Activated T-helper 1 cell treated with anti-CD3 and anti-CD28 coated beads, Interleukin-12 subunit alpha, Interleukin-12 subunit beta, Interleukin-2, Interleukin-4 antibody, amounts not matched to agents 30 ng/mL and 10 ng/mL and 1 ng/mL, durations not matched to agents 14 hours and 24 hours and 36 hours (primary cell): ENCODE results near the gene GNAZ. TPM values are rescaled to one million over a fixed set of nuclear protein-coding genes. Genes with fewer than 3 reads are reported as not detected.

Source experiments
- DNase-seq: peaks from one replicate; pipeline ENCODE4 v3.0.0; 2021; ENCODE audit warnings: low spot score
- H3K27ac Mint-ChIP-seq: one replicate; pipeline ENCODE4 v1.8.0; 2021; ENCODE audit warnings: mild to moderate bottlenecking, mixed read lengths
- H3K27me3 Mint-ChIP-seq: one replicate; pipeline ENCODE4 v1.8.0; 2022; ENCODE audit warnings: mild to moderate bottlenecking, moderate library complexity, mixed read lengths; ENCODE audit not compliant: insufficient read depth
- H3K36me3 Mint-ChIP-seq: one replicate; pipeline ENCODE4 v1.8.0; 2021; ENCODE audit warnings: low read depth, mixed read lengths
- H3K4me1 Mint-ChIP-seq: one replicate; pipeline ENCODE4 v1.8.0; 2021; ENCODE audit warnings: low read depth, mixed read lengths
- H3K4me3 Mint-ChIP-seq: one replicate; pipeline ENCODE4 v1.8.0; 2021; ENCODE audit warnings: mild to moderate bottlenecking, moderate library complexity, mixed read lengths
- H3K9me3 Mint-ChIP-seq: one replicate; pipeline ENCODE4 v1.8.0; 2021; ENCODE audit warnings: mixed read lengths
- intact Hi-C: fragments of 100-400 bp; cut with micrococcal nuclease; formaldehyde crosslinking; loops from one replicate; pipeline ENCODE4 v1.15.1; 2024
- total RNA-seq: library from RNA; stranded (reverse); gene quantifications from 2 replicates; pipeline ENCODE4 v1.2.3, GENCODE V29; 2022

The GNAZ gene
- total RNA-seq, 1 donor from 2014 or later, result 0.75 TPM

DNA sequence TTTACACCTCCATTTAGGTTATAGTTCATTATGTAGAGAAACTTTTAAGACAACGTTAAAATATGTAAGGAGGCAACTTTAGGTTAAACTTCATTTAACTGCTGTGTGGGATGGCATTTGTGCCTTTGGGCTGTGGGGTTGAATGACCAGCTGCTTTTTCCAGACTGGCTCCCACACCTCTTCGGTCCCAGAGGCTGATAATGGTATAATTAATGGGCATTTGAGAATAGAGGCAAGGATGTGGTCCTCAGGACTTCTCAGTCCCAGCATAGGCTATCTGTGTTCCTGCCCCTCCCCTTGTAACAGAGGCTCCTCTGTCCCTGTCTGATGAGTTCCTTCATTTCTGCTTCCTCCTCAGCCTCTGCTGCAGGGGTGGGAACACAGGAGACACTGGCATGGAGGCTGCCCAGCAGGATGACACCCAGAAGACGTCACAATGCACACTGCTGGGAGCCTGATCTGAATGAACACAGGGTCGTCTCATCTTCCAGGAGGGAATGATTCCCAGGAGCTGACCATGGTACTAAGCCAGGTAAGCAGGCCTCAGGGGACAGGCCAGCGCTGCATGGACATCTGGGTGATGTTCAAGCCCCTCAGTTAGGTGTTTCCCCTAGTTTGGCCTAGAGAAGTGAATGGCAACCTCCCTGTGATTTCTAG lies 17.1 kb upstream of the GNAZ start:
- intact Hi-C loops, result no loop called here
- H3K27me3 Mint-ChIP-seq, result peaks cover 22% of the 10 kb centered on the region
- no peak for DNase-seq

DNA sequence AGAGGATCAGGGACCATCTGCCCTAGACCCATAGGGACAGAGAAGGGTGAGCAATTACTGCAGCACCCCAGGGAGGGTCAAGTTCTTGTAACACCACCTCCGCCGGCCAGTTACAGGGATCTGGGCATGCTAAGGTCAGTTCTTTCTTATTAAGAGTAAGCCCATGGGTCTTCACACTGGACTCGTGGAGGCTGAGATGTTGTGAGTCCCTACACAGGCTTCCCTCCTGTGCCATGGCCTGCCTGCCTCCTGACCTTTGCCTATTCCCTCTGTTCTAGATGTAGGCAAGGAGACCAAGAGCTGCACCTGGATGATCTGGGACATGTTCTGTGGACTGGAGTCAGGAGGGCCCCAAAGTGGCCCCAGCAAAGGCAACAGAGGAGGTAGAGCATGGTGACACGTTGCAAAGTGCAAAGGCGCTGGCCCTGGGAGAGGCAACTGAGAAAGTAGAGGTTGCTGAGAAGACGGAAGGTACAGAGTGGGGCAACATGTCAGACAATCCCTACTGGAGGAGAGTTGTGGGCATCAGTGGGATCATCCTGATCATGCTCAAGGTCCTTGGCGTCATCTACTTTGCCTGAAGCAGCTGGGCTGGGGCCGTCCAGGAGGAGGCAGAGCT lies 16.3 kb upstream of the GNAZ start:
- peaks cover 22% of the 10 kb centered on the region for H3K27me3 Mint-ChIP-seq
- no peak for DNase-seq
- H3K36me3 Mint-ChIP-seq, result no peaks in the 10 kb centered on the region
- H3K27ac Mint-ChIP-seq, result no peak overlapping the region
- peaks cover 11% of the 10 kb centered on the region for H3K9me3 Mint-ChIP-seq
- intact Hi-C loops, result no loop called here
- no peak overlapping the region for H3K4me3 Mint-ChIP-seq
- no peaks in the 10 kb centered on the region for H3K4me1 Mint-ChIP-seq

More for the DNA sequence above, 17.1 kb upstream of the GNAZ start:
- no peaks in the 10 kb centered on the region for H3K4me1 Mint-ChIP-seq
- H3K4me3 Mint-ChIP-seq, result no peak overlapping the region
- H3K9me3 Mint-ChIP-seq, result peaks cover 11% of the 10 kb centered on the region
- H3K27ac Mint-ChIP-seq, result no peak overlapping the region
- no peaks in the 10 kb centered on the region for H3K36me3 Mint-ChIP-seq

DNA sequence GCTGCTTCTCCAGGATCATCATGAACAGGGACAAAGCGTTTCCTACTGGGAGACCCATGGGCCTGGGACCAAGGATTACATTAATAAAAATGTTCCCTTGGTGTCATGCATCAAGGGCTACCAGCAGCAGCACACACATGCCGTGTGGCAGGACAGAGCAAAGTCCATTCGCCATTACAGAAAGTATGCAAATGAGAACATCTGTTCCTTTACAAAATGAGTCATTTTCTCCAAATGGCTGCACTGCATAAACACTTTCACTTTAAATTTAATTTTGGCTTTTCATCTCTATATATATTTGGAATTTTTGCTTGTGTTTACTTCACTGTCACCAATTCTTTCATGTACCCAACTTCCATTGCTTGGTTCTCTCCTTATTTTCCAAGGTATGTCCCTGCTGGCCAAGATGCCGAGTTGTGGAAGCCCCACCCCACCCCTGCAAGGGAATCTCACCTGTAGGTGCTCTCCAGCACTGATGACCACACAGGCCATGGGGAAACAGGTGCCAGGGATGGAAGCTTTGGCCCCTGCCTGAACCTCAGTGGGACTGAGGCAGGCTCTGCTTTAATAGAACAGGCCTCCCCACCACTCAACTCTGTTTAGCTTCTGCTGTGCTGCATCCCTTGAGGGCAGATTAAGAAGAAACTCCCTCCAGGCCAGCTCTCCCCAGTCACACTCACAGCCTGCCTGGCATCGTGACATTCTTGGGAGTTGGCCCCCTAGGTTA lies 15.6 kb upstream of the GNAZ start:
- intact Hi-C loops, result no loop called here
- H3K4me1 Mint-ChIP-seq, result no peaks in the 10 kb centered on the region
- H3K9me3 Mint-ChIP-seq, result peaks cover 11% of the 10 kb centered on the region

DNA sequence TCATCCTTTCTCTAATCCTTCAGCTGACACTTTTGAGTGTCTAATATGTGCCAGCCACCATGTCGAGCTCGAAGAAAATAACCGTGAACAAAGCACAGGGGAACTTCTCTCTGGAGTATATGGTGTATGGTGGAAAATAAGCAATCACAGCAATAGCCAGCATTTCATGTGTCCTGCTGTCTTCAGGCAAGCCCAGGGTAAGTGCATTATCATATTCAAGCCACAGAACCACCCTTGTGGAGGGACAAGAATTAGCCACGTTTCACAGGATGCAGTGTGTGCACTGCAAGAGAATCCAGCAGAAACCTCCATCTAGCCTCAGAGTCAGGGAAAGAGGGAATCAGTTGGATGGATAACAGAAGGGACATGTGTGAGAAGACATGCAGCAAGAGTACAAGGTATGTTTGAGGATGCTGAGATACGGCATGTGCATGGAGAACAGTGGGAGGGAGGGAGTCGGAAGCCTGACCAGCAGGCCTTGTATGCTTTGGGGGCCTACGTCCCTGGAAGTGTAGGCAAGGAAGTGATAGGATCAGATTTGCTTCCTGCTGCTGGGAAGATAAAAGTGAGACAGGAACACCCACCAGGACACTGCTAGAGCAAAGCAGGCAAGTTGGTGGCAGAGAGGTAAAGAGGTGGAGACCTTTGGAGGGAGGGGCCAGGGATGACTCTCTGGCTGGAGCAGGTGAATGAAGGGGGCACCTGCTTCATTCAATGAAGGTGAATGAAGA lies 14.7 kb upstream of the GNAZ start:
- peaks cover 19% of the 10 kb centered on the region for H3K27me3 Mint-ChIP-seq
- H3K36me3 Mint-ChIP-seq, result no peaks in the 10 kb centered on the region
- no peaks in the 10 kb centered on the region for H3K4me1 Mint-ChIP-seq
- H3K27ac Mint-ChIP-seq, result no peak overlapping the region
- H3K4me3 Mint-ChIP-seq, result no peak overlapping the region
- intact Hi-C loops, result no loop called here
- peaks cover 11% of the 10 kb centered on the region for H3K9me3 Mint-ChIP-seq
- DNase-seq, result no peak

More for the DNA sequence above, 15.6 kb upstream of the GNAZ start:
- H3K27me3 Mint-ChIP-seq, result peaks cover 22% of the 10 kb centered on the region
- no peak for DNase-seq
- H3K36me3 Mint-ChIP-seq, result no peaks in the 10 kb centered on the region
- no peak overlapping the region for H3K4me3 Mint-ChIP-seq
- H3K27ac Mint-ChIP-seq, result no peak overlapping the region

DNA sequence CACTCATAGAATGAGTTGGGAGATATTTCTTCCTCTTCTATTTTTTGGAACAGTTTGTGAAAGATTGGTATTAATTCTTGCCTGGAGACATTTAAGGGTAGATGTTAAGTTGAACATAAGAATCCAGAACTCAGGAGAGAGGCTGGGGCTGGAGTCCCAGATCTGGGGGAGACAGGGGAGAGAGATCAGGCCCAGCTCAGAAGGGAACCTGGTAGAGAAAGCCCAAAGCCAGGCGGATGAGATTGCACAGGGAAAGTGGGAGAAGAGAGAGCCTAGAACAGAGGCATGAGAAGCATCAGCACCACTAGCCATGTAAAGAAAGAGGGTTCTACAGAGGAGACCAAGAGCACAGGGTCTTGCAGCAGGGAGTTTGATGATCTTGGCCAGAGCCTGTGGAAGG lies 13.0 kb upstream of the GNAZ start:
- Mint-ChIP-seq H3K27ac (no peak overlapping the region), H3K4me1 (no peaks in the 10 kb centered on the region), H3K4me3 (no peak overlapping the region), H3K27me3 (peaks cover 7% of the 10 kb centered on the region), H3K9me3 (peaks cover 11% of the 10 kb centered on the region), H3K36me3 (no peaks in the 10 kb centered on the region)
- no peak for DNase-seq
- intact Hi-C loops, result no loop called here

- Mint-ChIP-seq H3K27me3 (peaks cover 6% of the 10 kb centered on the region), H3K27ac (no peak overlapping the region), H3K9me3 (peaks cover 11% of the 10 kb centered on the region), H3K4me3 (no peak overlapping the region), H3K4me1 (no peaks in the 10 kb centered on the region), H3K36me3 (no peaks in the 10 kb centered on the region)
- DNase-seq, result no peak
- intact Hi-C loops, result no loop called here
Observed at GRCh38 chr22:23058063-23058462, 12.3 kb upstream of the GNAZ start.

GRCh38 chr22:23058481-23059283 lies 11.6 kb upstream of the GNAZ start:
- H3K27ac Mint-ChIP-seq, result no peak overlapping the region
- intact Hi-C loops, result no loop called here
- no peak for DNase-seq

GRCh38 chr22:23059284-23059948 lies 10.9 kb upstream of the GNAZ start:
- peaks cover 6% of the 10 kb centered on the region for H3K27me3 Mint-ChIP-seq
- intact Hi-C loops, result no loop called here
- H3K4me3 Mint-ChIP-seq, result no peak overlapping the region
- peaks cover 11% of the 10 kb centered on the region for H3K9me3 Mint-ChIP-seq
- DNase-seq, result no peak
- no peaks in the 10 kb centered on the region for H3K36me3 Mint-ChIP-seq
- no peaks in the 10 kb centered on the region for H3K4me1 Mint-ChIP-seq
- no peak overlapping the region for H3K27ac Mint-ChIP-seq

More at GRCh38 chr22:23058481-23059283, 11.6 kb upstream of the GNAZ start:
- H3K4me3 Mint-ChIP-seq, result no peak overlapping the region
- H3K36me3 Mint-ChIP-seq, result no peaks in the 10 kb centered on the region
- peaks cover 11% of the 10 kb centered on the region for H3K9me3 Mint-ChIP-seq
- H3K4me1 Mint-ChIP-seq, result no peaks in the 10 kb centered on the region
- peaks cover 6% of the 10 kb centered on the region for H3K27me3 Mint-ChIP-seq

GRCh38 chr22:23060612-23061400 lies 9.5 kb upstream of the GNAZ start:
- intact Hi-C loops, result no loop called here
- no peak for DNase-seq
- H3K27ac Mint-ChIP-seq, result no peak overlapping the region
- no peaks in the 10 kb centered on the region for H3K4me1 Mint-ChIP-seq
- H3K4me3 Mint-ChIP-seq, result no peak overlapping the region
- H3K36me3 Mint-ChIP-seq, result no peaks in the 10 kb centered on the region
- peaks cover 4% of the 10 kb centered on the region for H3K27me3 Mint-ChIP-seq
- H3K9me3 Mint-ChIP-seq, result peaks cover 7% of the 10 kb centered on the region

GRCh38 chr22:23061471-23062280 lies 8.6 kb upstream of the GNAZ start:
- peaks cover 3% of the 10 kb centered on the region for H3K27me3 Mint-ChIP-seq
- DNase-seq, result no peak
- intact Hi-C loops, result no loop called here
- no peaks in the 10 kb centered on the region for H3K4me1 Mint-ChIP-seq
- H3K4me3 Mint-ChIP-seq, result no peak overlapping the region
- H3K36me3 Mint-ChIP-seq, result no peaks in the 10 kb centered on the region
- H3K9me3 Mint-ChIP-seq, result peaks cover 4% of the 10 kb centered on the region
- no peak overlapping the region for H3K27ac Mint-ChIP-seq
